Measurements from ENCODE around the gene UMAD1.
"Not testable (repeated sequence)": the region's sequence is repeated elsewhere in the genome, so short reads cannot be mapped to it uniquely, and the experiment has no call there.

GRCh38 chr7:7656459-7656858, 15.9 kb downstream of the UMAD1 start:
- TF ChIP-seq, protein P1, sequence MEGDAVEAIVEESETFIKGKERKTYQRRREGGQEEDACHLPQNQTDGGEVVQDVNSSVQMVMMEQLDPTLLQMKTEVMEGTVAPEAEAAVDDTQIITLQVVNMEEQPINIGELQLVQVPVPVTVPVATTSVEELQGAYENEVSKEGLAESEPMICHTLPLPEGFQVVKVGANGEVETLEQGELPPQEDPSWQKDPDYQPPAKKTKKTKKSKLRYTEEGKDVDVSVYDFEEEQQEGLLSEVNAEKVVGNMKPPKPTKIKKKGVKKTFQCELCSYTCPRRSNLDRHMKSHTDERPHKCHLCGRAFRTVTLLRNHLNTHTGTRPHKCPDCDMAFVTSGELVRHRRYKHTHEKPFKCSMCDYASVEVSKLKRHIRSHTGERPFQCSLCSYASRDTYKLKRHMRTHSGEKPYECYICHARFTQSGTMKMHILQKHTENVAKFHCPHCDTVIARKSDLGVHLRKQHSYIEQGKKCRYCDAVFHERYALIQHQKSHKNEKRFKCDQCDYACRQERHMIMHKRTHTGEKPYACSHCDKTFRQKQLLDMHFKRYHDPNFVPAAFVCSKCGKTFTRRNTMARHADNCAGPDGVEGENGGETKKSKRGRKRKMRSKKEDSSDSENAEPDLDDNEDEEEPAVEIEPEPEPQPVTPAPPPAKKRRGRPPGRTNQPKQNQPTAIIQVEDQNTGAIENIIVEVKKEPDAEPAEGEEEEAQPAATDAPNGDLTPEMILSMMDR (IDR thresholded peaks at IDR 0.05): not testable (repeated sequence)
- TF ChIP-seq POLR2A, POLR2AphosphoS5, EP300 (IDR thresholded peaks at IDR 0.05): not testable (repeated sequence)

Measured in sigmoid colon (tissue), 4 donors.